Activated CD8-positive, alpha-beta memory T cell treated with anti-CD3 and anti-CD28 coated beads, Interleukin-2, amount 50 U/mL, for 1 hour (primary cell): ENCODE data around the gene DUSP22.
"Not testable (repeated sequence)": the region's sequence is repeated elsewhere in the genome, so short reads cannot be mapped to it uniquely, and the experiment has no call there.

Experiments
- DNase-seq: peaks from one replicate; pipeline ENCODE4 v3.0.0-alpha.2; 2020; ENCODE audit errors: extremely low read depth

DUSP22 gene

GRCh38 chr6:365835-366234 lies 73.5 kb downstream of the DUSP22 start:
- no peak for DNase-seq

- DNase-seq: no peak
These were observed 74.4 kb downstream of the DUSP22 start for GRCh38 chr6:366389-367297.

- DNase-seq: no peak
These were observed 75.1 kb downstream of the DUSP22 start for GRCh38 chr6:367298-367794.

- no peak for DNase-seq
These were observed 75.8 kb downstream of the DUSP22 start for GRCh38 chr6:367891-368630.

GRCh38 chr6:369559-370431 lies 77.5 kb downstream of the DUSP22 start:
- no peak for DNase-seq

GRCh38 chr6:370555-370954 lies 78.3 kb downstream of the DUSP22 start:
- DNase-seq: no peak

- not testable (repeated sequence) for DNase-seq
These were observed 79.6 kb downstream of the DUSP22 start for GRCh38 chr6:371851-372250.

- no peak for DNase-seq
These were observed 80.1 kb downstream of the DUSP22 start for GRCh38 chr6:372336-372911.

- DNase-seq: no peak
These were observed 80.7 kb downstream of the DUSP22 start for GRCh38 chr6:373031-373430.

- no peak for DNase-seq
These were observed 81.8 kb downstream of the DUSP22 start for GRCh38 chr6:373773-374724.

GRCh38 chr6:374956-375355 lies 82.7 kb downstream of the DUSP22 start:
- no peak for DNase-seq

- DNase-seq: no peak
These were observed 84.7 kb downstream of the DUSP22 start for GRCh38 chr6:376827-377640.

GRCh38 chr6:377641-378020 lies 85.3 kb downstream of the DUSP22 start:
- not testable (repeated sequence) for DNase-seq

- no peak for DNase-seq
These were observed 86.0 kb downstream of the DUSP22 start for GRCh38 chr6:378090-378957.

- no peak for DNase-seq
These were observed 86.7 kb downstream of the DUSP22 start for GRCh38 chr6:378958-379409.

- no peak for DNase-seq
These were observed 87.3 kb downstream of the DUSP22 start for GRCh38 chr6:379410-380181.
